ENCODE data around the gene RHOA.
"Not testable (repeated sequence)": the region's sequence is repeated elsewhere in the genome, so short reads cannot be mapped to it uniquely, and the experiment has no call there.

The RHOA gene

GRCh38 chr3:49412632-49413337 lies 1.0 kb upstream of the RHOA start:
- in situ Hi-C loops (cut with MboI; ENCODE audit: low sequenced_read_pairs): no loop called here

GRCh38 chr3:49411535-49411967 lies 225 bp downstream of the RHOA start:
- in situ Hi-C loops (cut with MboI; ENCODE audit: low sequenced_read_pairs): no loop called here

- in situ Hi-C loops (cut with MboI; ENCODE audit: low sequenced_read_pairs): no loop called here
Measured at GRCh38 chr3:49410846-49411534, 786 bp downstream of the RHOA start.

- in situ Hi-C loops (cut with MboI; ENCODE audit: low sequenced_read_pairs): no loop called here
Measured at GRCh38 chr3:49410066-49410845, 1.5 kb downstream of the RHOA start.

- in situ Hi-C loops (cut with MboI; ENCODE audit: low sequenced_read_pairs): no loop called here
Measured at GRCh38 chr3:49406571-49407565, 4.9 kb downstream of the RHOA start.

GRCh38 chr3:49405570-49405969 lies 6.2 kb downstream of the RHOA start:
- in situ Hi-C loops (cut with MboI; ENCODE audit: low sequenced_read_pairs): not testable (repeated sequence)

- in situ Hi-C loops (cut with MboI; ENCODE audit: low sequenced_read_pairs): no loop called here
Measured at GRCh38 chr3:49403891-49404290, 7.9 kb downstream of the RHOA start.

- in situ Hi-C loops (cut with MboI; ENCODE audit: low sequenced_read_pairs): no loop called here
Measured at GRCh38 chr3:49401766-49402165, 10.0 kb downstream of the RHOA start.

- in situ Hi-C loops (cut with MboI; ENCODE audit: low sequenced_read_pairs): no loop called here
Measured at GRCh38 chr3:49399461-49399860, 12.3 kb downstream of the RHOA start.

- in situ Hi-C loops (cut with MboI; ENCODE audit: low sequenced_read_pairs): no loop called here
Measured at GRCh38 chr3:49397470-49397869, 14.3 kb downstream of the RHOA start.

- in situ Hi-C loops (cut with MboI; ENCODE audit: low sequenced_read_pairs): not testable (repeated sequence)
Measured at GRCh38 chr3:49391310-49391709, 20.5 kb downstream of the RHOA start.

- in situ Hi-C loops (cut with MboI; ENCODE audit: low sequenced_read_pairs): no loop called here
Measured at GRCh38 chr3:49389297-49389696, 22.5 kb downstream of the RHOA start.

GRCh38 chr3:49388289-49388820 lies 23.4 kb downstream of the RHOA start:
- in situ Hi-C loops (cut with MboI; ENCODE audit: low sequenced_read_pairs): no loop called here

- in situ Hi-C loops (cut with MboI; ENCODE audit: low sequenced_read_pairs): no loop called here
Measured at GRCh38 chr3:49387721-49388120, 24.1 kb downstream of the RHOA start.

- in situ Hi-C loops (cut with MboI; ENCODE audit: low sequenced_read_pairs): no loop called here
Measured at GRCh38 chr3:49386056-49386756, 25.6 kb downstream of the RHOA start.

- in situ Hi-C loops (cut with MboI; ENCODE audit: low sequenced_read_pairs): no loop called here
Measured at GRCh38 chr3:49385617-49386016, 26.2 kb downstream of the RHOA start.

- in situ Hi-C loops (cut with MboI; ENCODE audit: low sequenced_read_pairs): no loop called here
Measured at GRCh38 chr3:49383387-49383786, 28.4 kb downstream of the RHOA start.

GRCh38 chr3:49378249-49378895 lies 33.4 kb downstream of the RHOA start:
- in situ Hi-C loops (cut with MboI; ENCODE audit: low sequenced_read_pairs): no loop called here

GRCh38 chr3:49377483-49377882 lies 34.3 kb downstream of the RHOA start:
- in situ Hi-C loops (cut with MboI; ENCODE audit: low sequenced_read_pairs): no loop called here
